HCT116 (cell line): ENCODE results near the gene OR2T34. TPM values are rescaled to one million over a fixed set of nuclear protein-coding genes. Genes with fewer than 3 reads are reported as not detected.

ENCODE experiments used
- ATAC-seq: fragments of 200-7000 bp; cut with Tn5 transposase; 2 replicates; pipeline ENCODE4 v1.9.1; 2020; ENCODE audit warnings: mild to moderate bottlenecking, moderate library complexity
- BruUV-seq: library from RNA; stranded (reverse); fragments of 400-500 nt; replicated peaks from 2 replicates; lab custom pipeline; 2021; lab: Mats Ljungman, UMichigan
- CTCF ChIA-PET: fragments of 300-600 bp; sonication (Branson Sonifier 250); formaldehyde crosslinking; loops from one replicate; lab custom pipeline; 2021; ENCODE audit warnings: antibody characterized with exemption; lab: Charles Lee
- POLR2A ChIA-PET: fragments of 300-600, 350-600 bp; sonication (Branson Sonifier 250); formaldehyde crosslinking; loops from one replicate; lab custom pipeline; 2021; ENCODE audit warnings: antibody characterized with exemption; lab: Charles Lee
- RAD21 ChIA-PET, 2 experiments: fragments of 300-600 bp; sonication (Branson Sonifier 250); formaldehyde crosslinking; loops; one replicate each; lab custom pipeline; 2023; ENCODE audit warnings: low total read pairs in 2 of 2; ENCODE audit not compliant: uncharacterized antibody in 2 of 2, unreplicated experiment in 2 of 2, low non-redundant PET in 1 of 2; lab: Charles Lee
- DNase-seq: peaks from one replicate; pipeline ENCODE4 v3.0.0-alpha.2; 2010; ENCODE audit warnings: low read depth, low spot score
- H2AFZ ChIP-seq: fragments of 200-600 bp; shearing (Covaris generic), sonication (generic); 2 replicates; pipeline ENCODE4 v1.6.1; 2017; ENCODE audit warnings: low read depth, mixed run types, mixed read lengths, antibody characterized with exemption, low read length; ENCODE audit not compliant: poor library complexity, severe bottlenecking
- H3K27ac ChIP-seq: 2 replicates; pipeline ENCODE4 v1.5.1; 2012; ENCODE audit warnings: low read depth, low read length
- H3K27me3 ChIP-seq: fragments of 200-600 bp; sonication (generic); 2 replicates; pipeline ENCODE4 v1.6.1; 2016; ENCODE audit warnings: mixed run types, low read length, mixed read lengths; ENCODE audit not compliant: insufficient read depth
- H3K36me3 ChIP-seq, 2 experiments: fragments of 200-500 bp in 1 of 2; fragments of 200-600 bp in 1 of 2; sonication (Bioruptor generic) in 1 of 2; sonication (generic) in 1 of 2; 2 replicates each; pipeline versions ENCODE4 v1.5.1 to v1.6.1; 2014 to 2016; ENCODE audit warnings: low read length in 2 of 2, inconsistent platforms in 1 of 2, mixed read lengths in 1 of 2, mixed run types in 1 of 2; ENCODE audit not compliant: insufficient read depth in 2 of 2, control insufficient read depth in 1 of 2
- H3K4me1 ChIP-seq, 2 experiments: fragments of 200-600 bp in 1 of 2; sonication (generic) in 1 of 2; 2 replicates each; pipeline versions ENCODE4 v1.5.1 to v1.6.1; 2012 to 2017; ENCODE audit warnings: low read length in 2 of 2, inconsistent platforms in 1 of 2, mild to moderate bottlenecking in 1 of 2, mixed read lengths in 1 of 2, mixed run types in 1 of 2, moderate library complexity in 1 of 2; ENCODE audit not compliant: insufficient read depth in 2 of 2, control insufficient read depth in 1 of 2
- H3K4me2 ChIP-seq: fragments of 200-600 bp; sonication (generic); 2 replicates; pipeline ENCODE4 v1.6.1; 2017; ENCODE audit warnings: mixed run types, low read length, mixed read lengths
- H3K4me3 ChIP-seq, 2 experiments: fragments of 200-600 bp in 1 of 2; sonication (generic) in 1 of 2; replicated peaks in 1 of 2; 2 replicates each; pipeline ENCODE4 v1.5.1; 2011 to 2016; ENCODE audit warnings: low read length in 2 of 2, control low read depth in 1 of 2, low read depth in 1 of 2, mild to moderate bottlenecking in 1 of 2, mixed read lengths in 1 of 2, mixed run types in 1 of 2
- H3K79me2 ChIP-seq: fragments of 200-600 bp; sonication (generic); 2 replicates; pipeline ENCODE4 v1.6.1; 2017; ENCODE audit warnings: mild to moderate bottlenecking, mixed run types, low read length, moderate library complexity, mixed read lengths; ENCODE audit not compliant: insufficient read depth
- H3K9ac ChIP-seq: fragments of 200-600 bp; sonication (generic); 2 replicates; pipeline ENCODE4 v1.6.1; 2016; ENCODE audit warnings: low read length, mixed read lengths
- H3K9me2 ChIP-seq: fragments of 200-600 bp; sonication (generic), shearing (Covaris generic); 2 replicates; pipeline ENCODE4 v1.6.1; 2017; ENCODE audit warnings: mixed run types, mild to moderate bottlenecking, moderate library complexity; ENCODE audit not compliant: insufficient read depth
- H3K9me3 ChIP-seq, 2 experiments: fragments of 200-500 bp in 1 of 2; fragments of 200-600 bp in 1 of 2; sonication (Bioruptor generic) in 1 of 2; sonication (generic) in 1 of 2; 2 replicates each; pipeline ENCODE4 v1.6.1; 2014 to 2017; ENCODE audit warnings: low read length in 2 of 2, mixed read lengths in 2 of 2, inconsistent platforms in 1 of 2, low read depth in 1 of 2, mild to moderate bottlenecking in 1 of 2, mixed run types in 1 of 2, moderate library complexity in 1 of 2; ENCODE audit not compliant: control insufficient read depth in 1 of 2, insufficient read depth in 1 of 2
- H4K20me1 ChIP-seq: fragments of 200-600 bp; sonication (generic), shearing (Covaris generic); 2 replicates; pipeline ENCODE4 v1.6.1; 2017; ENCODE audit warnings: mixed run types, mild to moderate bottlenecking, moderate library complexity; ENCODE audit not compliant: insufficient read depth
- ATF3 ChIP-seq: IDR thresholded peaks from 2 replicates; pipeline ENCODE4 v1.6.1; 2012
- CBX3 ChIP-seq: IDR thresholded peaks from 2 replicates; pipeline ENCODE4 v1.6.1; 2012; ENCODE audit warnings: low read depth
- CTCF ChIP-seq, 3 experiments: fragments of 200-600 bp in 1 of 3; sonication (generic) in 1 of 3; IDR thresholded peaks in 2 of 3; conservative IDR thresholded peaks in 1 of 3; 2 replicates each; pipeline ENCODE4 v1.5.1; 2012 to 2017; ENCODE audit warnings: low read depth in 2 of 3, low read length in 2 of 3, antibody characterized with exemption in 1 of 3, borderline replicate concordance in 1 of 3, control low read depth in 1 of 3, mild to moderate bottlenecking in 1 of 3, mixed read lengths in 1 of 3, mixed run types in 1 of 3, moderate library complexity in 1 of 3; ENCODE audit not compliant: insufficient read depth in 1 of 3
- EGR1 ChIP-seq: IDR thresholded peaks from 2 replicates; pipeline ENCODE4 v1.6.1; 2012; ENCODE audit warnings: low read depth
- ELF1 ChIP-seq: IDR thresholded peaks from 2 replicates; pipeline ENCODE4 v1.6.1; 2012; ENCODE audit warnings: low read depth, borderline replicate concordance
- EZH2 ChIP-seq: fragments of 200-600 bp; sonication (generic); IDR thresholded peaks from 2 replicates; pipeline ENCODE4 v1.6.1; 2017; ENCODE audit warnings: antibody characterized with exemption, mixed run types
- FOSL1 ChIP-seq: IDR thresholded peaks from 2 replicates; pipeline ENCODE4 v1.6.1; 2012; ENCODE audit warnings: low read depth
- JUND ChIP-seq: IDR thresholded peaks from 2 replicates; pipeline ENCODE4 v1.6.1; 2012
- POLR2A ChIP-seq: IDR thresholded peaks from 2 replicates; pipeline ENCODE4 v1.7.0; 2011; ENCODE audit warnings: borderline replicate concordance; ENCODE audit not compliant: insufficient read depth, insufficient read length; ENCODE audit errors: extremely low read depth
- POLR2AphosphoS5 ChIP-seq: IDR thresholded peaks from 2 replicates; pipeline ENCODE4 v1.6.1; 2011; ENCODE audit warnings: mild to moderate bottlenecking, low read depth, low read length, moderate library complexity
- RAD21 ChIP-seq: IDR thresholded peaks from 2 replicates; pipeline ENCODE4 v1.6.1; 2012; ENCODE audit warnings: low read depth, mild to moderate bottlenecking
- REST ChIP-seq: IDR thresholded peaks from 2 replicates; pipeline ENCODE4 v1.6.1; 2012; ENCODE audit warnings: low read depth
- SIN3A ChIP-seq: IDR thresholded peaks from 2 replicates; pipeline ENCODE4 v1.6.1; 2012; ENCODE audit warnings: low read depth
- SRF ChIP-seq: IDR thresholded peaks from 2 replicates; pipeline ENCODE4 v1.6.1; 2012; ENCODE audit warnings: low read depth
- TCF7L2 ChIP-seq: IDR thresholded peaks from 2 replicates; pipeline ENCODE4 v1.7.0; 2011; ENCODE audit warnings: borderline replicate concordance, inconsistent platforms; ENCODE audit not compliant: insufficient read depth, insufficient read length; ENCODE audit errors: extremely low read depth
- YY1 ChIP-seq: IDR thresholded peaks from 2 replicates; pipeline ENCODE4 v1.6.1; 2011; ENCODE audit warnings: low read length, low read depth, moderate library complexity, mild to moderate bottlenecking; ENCODE audit not compliant: insufficient replicate concordance; ENCODE audit errors: extremely low read depth
- ZFX ChIP-seq: fragments of 450-650 bp; IDR thresholded peaks from 2 replicates; pipeline ENCODE4 v1.6.1; 2017
- ZNF274 ChIP-seq: fragments of 200-500 bp; sonication (Bioruptor generic); IDR thresholded peaks from 2 replicates; pipeline ENCODE4 v1.6.1; 2014; ENCODE audit warnings: mild to moderate bottlenecking, low read depth, low read length, inconsistent platforms
- intact Hi-C: fragments of 100-400 bp; cut with micrococcal nuclease; formaldehyde crosslinking; loops from 2 replicates; pipeline ENCODE4 v1.10.0; 2022
- total RNA-seq: library from RNA; stranded (reverse); gene quantifications from one replicate; pipeline ENCODE4 v1.2.1, GENCODE V29; 2021; ENCODE audit not compliant: unreplicated experiment
- TF ChIP-seq, protein P1 (sequence below): IDR thresholded peaks from 2 replicates; pipeline ENCODE4 v1.6.1; 2012

Gene OR2T34
- total RNA-seq, 1 experiment from 2014 or later = not detected

GRCh38 chr1:248576260-248576980 lies 1.9 kb upstream of the OR2T34 start:
- POLR2A ChIA-PET = no interaction called here
- no peaks in the 10 kb centered on the region for H3K9me3 ChIP-seq
- no peaks in the 10 kb centered on the region for H3K36me3 ChIP-seq
- H3K4me1 ChIP-seq = no peaks in the 10 kb centered on the region
- intact Hi-C loops = no loop called here
- H3K4me2 ChIP-seq = no peak overlapping the region
- no peaks in the 10 kb centered on the region for H3K79me2 ChIP-seq
- no peak for DNase-seq
- H3K27me3 ChIP-seq = no peaks in the 10 kb centered on the region
- H3K27ac ChIP-seq = no peak overlapping the region
- TF ChIP-seq TCF7L2 = no peak
- TF ChIP-seq ZNF274 = no peak
- TF ChIP-seq EGR1 = no peak
- no peak for TF ChIP-seq ELF1
- no peak for TF ChIP-seq RAD21
- TF ChIP-seq CBX3 = no peak
- no peak for TF ChIP-seq FOSL1
- TF ChIP-seq CTCF (IDR thresholded peaks at IDR 0.05 in 2 of 3, conservative IDR thresholded peaks at IDR 0.05 in 1 of 3; ENCODE audit: borderline replicate concordance in 1 of 3, insufficient read depth in 1 of 3, low read depth in 2 of 3, low read length in 2 of 3) = no peak
- no peak for TF ChIP-seq SIN3A
- TF ChIP-seq ZFX = no peak
- TF ChIP-seq POLR2A = no peak
- TF ChIP-seq SRF = no peak
- no peak for TF ChIP-seq JUND
- TF ChIP-seq EZH2 = no peak
- no peak for TF ChIP-seq POLR2AphosphoS5
- TF ChIP-seq REST = no peak
- TF ChIP-seq, protein P1, sequence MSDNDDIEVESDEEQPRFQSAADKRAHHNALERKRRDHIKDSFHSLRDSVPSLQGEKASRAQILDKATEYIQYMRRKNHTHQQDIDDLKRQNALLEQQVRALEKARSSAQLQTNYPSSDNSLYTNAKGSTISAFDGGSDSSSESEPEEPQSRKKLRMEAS = no peak
- no peak for TF ChIP-seq ATF3
- TF ChIP-seq YY1 = no peak
- TF ChIP-seq, all 23 proteins: peak for 0
- BruUV-seq = no TSS peak
- ChIA-PET CTCF (no interaction called here), RAD21 (no interaction called here)
- H3K9me2 ChIP-seq = no peaks in the 10 kb centered on the region
- no peaks in the 10 kb centered on the region for H4K20me1 ChIP-seq
- no peak for ATAC-seq
- H2AFZ ChIP-seq = no peak overlapping the region
- no peak overlapping the region for H3K9ac ChIP-seq
- no peak overlapping the region for H3K4me3 ChIP-seq
